Measurements from ENCODE around the gene CMIP.

DNA sequence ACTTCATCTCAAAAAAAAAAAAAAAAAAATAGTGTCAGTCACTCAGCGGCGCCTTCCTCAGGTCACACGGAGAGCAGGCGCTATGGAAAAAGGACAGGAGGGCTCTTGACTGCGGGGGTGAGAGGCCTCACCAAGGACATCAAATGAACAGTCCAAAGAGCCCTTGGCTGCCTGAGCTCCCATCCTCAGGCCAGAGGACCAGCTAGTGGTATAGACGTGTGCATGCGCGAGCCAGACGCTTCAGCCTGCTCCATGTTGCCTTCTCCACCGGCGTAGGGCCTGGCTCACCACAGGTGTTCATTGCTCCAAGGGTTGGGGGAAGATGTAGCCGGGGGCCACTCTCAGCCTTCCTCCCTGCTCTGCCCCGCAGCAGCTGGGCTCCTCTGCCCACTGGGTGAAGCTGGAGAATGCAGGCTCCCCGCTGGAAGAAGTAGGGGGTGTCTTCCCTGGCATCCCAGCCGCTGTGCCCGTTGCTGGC is 268.7 kb downstream of the CMIP start:
- TF ChIP-seq, protein P1, sequence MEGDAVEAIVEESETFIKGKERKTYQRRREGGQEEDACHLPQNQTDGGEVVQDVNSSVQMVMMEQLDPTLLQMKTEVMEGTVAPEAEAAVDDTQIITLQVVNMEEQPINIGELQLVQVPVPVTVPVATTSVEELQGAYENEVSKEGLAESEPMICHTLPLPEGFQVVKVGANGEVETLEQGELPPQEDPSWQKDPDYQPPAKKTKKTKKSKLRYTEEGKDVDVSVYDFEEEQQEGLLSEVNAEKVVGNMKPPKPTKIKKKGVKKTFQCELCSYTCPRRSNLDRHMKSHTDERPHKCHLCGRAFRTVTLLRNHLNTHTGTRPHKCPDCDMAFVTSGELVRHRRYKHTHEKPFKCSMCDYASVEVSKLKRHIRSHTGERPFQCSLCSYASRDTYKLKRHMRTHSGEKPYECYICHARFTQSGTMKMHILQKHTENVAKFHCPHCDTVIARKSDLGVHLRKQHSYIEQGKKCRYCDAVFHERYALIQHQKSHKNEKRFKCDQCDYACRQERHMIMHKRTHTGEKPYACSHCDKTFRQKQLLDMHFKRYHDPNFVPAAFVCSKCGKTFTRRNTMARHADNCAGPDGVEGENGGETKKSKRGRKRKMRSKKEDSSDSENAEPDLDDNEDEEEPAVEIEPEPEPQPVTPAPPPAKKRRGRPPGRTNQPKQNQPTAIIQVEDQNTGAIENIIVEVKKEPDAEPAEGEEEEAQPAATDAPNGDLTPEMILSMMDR (conservative IDR thresholded peaks at IDR 0.05; ENCODE audit: low read depth, low read length): no peak
- no peak for TF ChIP-seq EZH2phosphoT487 (IDR thresholded peaks at IDR 0.05; ENCODE audit: borderline replicate concordance, low read length)
- no peak for TF ChIP-seq EZH2 (IDR thresholded peaks at IDR 0.05; ENCODE audit: low read length, unreplicated experiment)
